Osteocyte (in vitro differentiated cells): ENCODE measurements around the gene COPS6. TPM values are rescaled to one million over a fixed set of nuclear protein-coding genes. Genes with fewer than 3 reads are reported as not detected.

ENCODE experiments used
- DNase-seq: peaks from one replicate; pipeline ENCODE4 v3.0.0; 2021; ENCODE audit warnings: mixed read lengths; ENCODE audit not compliant: unreplicated experiment; ENCODE audit errors: extremely low spot score
- H3K27ac Mint-ChIP-seq: one replicate; pipeline ENCODE4 v1.8.0; 2021; ENCODE audit warnings: mild to moderate bottlenecking, mixed read lengths; ENCODE audit not compliant: unreplicated experiment
- H3K27me3 Mint-ChIP-seq: one replicate; pipeline ENCODE4 v1.8.0; 2021; ENCODE audit warnings: mixed read lengths; ENCODE audit not compliant: unreplicated experiment
- H3K36me3 Mint-ChIP-seq: one replicate; pipeline ENCODE4 v1.8.0; 2021; ENCODE audit warnings: mixed read lengths; ENCODE audit not compliant: unreplicated experiment
- H3K4me1 Mint-ChIP-seq: one replicate; pipeline ENCODE4 v1.8.0; 2021; ENCODE audit warnings: mixed read lengths; ENCODE audit not compliant: unreplicated experiment
- H3K4me3 Mint-ChIP-seq: one replicate; pipeline ENCODE4 v1.8.0; 2021; ENCODE audit warnings: mild to moderate bottlenecking, moderate library complexity, mixed read lengths; ENCODE audit not compliant: unreplicated experiment
- H3K9me3 Mint-ChIP-seq: one replicate; pipeline ENCODE4 v1.8.0; 2021; ENCODE audit warnings: mixed read lengths; ENCODE audit not compliant: unreplicated experiment
- total RNA-seq: library from RNA; stranded (reverse); gene quantifications from 2 replicates; pipeline ENCODE4 v1.2.1, GENCODE V29; 2021
- TF ChIP-seq, protein P1 (sequence below): fragments of 200-600 bp; sonication (generic); IDR thresholded peaks from 2 replicates; pipeline ENCODE4 v1.5.0; 2021; ENCODE audit warnings: antibody characterized with exemption, mild to moderate bottlenecking, moderate library complexity

Gene COPS6
- total RNA-seq, 1 donor from 2014 or later = 93.7 TPM

GRCh38 chr7:100119970-100120732 is 31.4 kb downstream of the COPS6 start:
- H3K27me3 Mint-ChIP-seq = no peaks in the 10 kb centered on the region
- H3K4me3 Mint-ChIP-seq = peak overlapping the region; percentile 96

GRCh38 chr7:100120733-100121036 is 31.9 kb downstream of the COPS6 start:
- no peak for DNase-seq
- no peaks in the 10 kb centered on the region for H3K9me3 Mint-ChIP-seq
- peaks cover 2% of the 10 kb centered on the region for H3K36me3 Mint-ChIP-seq
- no peaks in the 10 kb centered on the region for H3K27me3 Mint-ChIP-seq
- peak overlapping the region; percentile 96 for H3K4me3 Mint-ChIP-seq
- TF ChIP-seq, protein P1, sequence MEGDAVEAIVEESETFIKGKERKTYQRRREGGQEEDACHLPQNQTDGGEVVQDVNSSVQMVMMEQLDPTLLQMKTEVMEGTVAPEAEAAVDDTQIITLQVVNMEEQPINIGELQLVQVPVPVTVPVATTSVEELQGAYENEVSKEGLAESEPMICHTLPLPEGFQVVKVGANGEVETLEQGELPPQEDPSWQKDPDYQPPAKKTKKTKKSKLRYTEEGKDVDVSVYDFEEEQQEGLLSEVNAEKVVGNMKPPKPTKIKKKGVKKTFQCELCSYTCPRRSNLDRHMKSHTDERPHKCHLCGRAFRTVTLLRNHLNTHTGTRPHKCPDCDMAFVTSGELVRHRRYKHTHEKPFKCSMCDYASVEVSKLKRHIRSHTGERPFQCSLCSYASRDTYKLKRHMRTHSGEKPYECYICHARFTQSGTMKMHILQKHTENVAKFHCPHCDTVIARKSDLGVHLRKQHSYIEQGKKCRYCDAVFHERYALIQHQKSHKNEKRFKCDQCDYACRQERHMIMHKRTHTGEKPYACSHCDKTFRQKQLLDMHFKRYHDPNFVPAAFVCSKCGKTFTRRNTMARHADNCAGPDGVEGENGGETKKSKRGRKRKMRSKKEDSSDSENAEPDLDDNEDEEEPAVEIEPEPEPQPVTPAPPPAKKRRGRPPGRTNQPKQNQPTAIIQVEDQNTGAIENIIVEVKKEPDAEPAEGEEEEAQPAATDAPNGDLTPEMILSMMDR = no peak
- peak overlapping the region; percentile 98 for H3K27ac Mint-ChIP-seq
- H3K4me1 Mint-ChIP-seq = peaks cover 21% of the 10 kb centered on the region

More at GRCh38 chr7:100119970-100120732, 31.4 kb downstream of the COPS6 start:
- no peak for DNase-seq
- no peaks in the 10 kb centered on the region for H3K9me3 Mint-ChIP-seq
- peaks cover 2% of the 10 kb centered on the region for H3K36me3 Mint-ChIP-seq
- H3K27ac Mint-ChIP-seq = peak overlapping the region; percentile 98
- H3K4me1 Mint-ChIP-seq = peaks cover 18% of the 10 kb centered on the region
- TF ChIP-seq, protein P1 = no peak

DNA sequence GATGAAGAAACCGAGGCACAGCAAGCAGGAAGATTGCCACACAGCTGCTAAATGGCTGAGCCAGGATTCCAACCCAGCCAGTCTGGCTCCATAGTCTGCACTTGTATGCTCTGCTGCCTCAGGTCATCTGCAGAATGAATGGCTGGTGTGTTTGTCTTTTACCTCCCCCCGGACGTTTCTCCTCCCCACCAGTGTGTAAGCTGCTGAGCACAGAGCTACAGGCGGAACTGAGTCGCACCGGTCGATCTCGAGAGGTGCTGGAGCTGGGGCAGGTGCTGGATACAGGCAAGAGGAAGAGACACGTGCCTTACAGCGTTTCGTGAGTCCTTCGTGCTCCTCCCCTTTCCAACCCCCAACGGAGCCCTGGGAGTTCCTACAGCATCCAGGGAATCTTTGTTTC is 33.3 kb downstream of the COPS6 start:
- H3K9me3 Mint-ChIP-seq = no peaks in the 10 kb centered on the region
- DNase-seq = no peak
- H3K4me1 Mint-ChIP-seq = peaks cover 31% of the 10 kb centered on the region
- no peak overlapping the region for H3K27ac Mint-ChIP-seq
- TF ChIP-seq, protein P1 = no peak
- no peak overlapping the region for H3K4me3 Mint-ChIP-seq
- H3K27me3 Mint-ChIP-seq = no peaks in the 10 kb centered on the region
- H3K36me3 Mint-ChIP-seq = no peaks in the 10 kb centered on the region

DNA sequence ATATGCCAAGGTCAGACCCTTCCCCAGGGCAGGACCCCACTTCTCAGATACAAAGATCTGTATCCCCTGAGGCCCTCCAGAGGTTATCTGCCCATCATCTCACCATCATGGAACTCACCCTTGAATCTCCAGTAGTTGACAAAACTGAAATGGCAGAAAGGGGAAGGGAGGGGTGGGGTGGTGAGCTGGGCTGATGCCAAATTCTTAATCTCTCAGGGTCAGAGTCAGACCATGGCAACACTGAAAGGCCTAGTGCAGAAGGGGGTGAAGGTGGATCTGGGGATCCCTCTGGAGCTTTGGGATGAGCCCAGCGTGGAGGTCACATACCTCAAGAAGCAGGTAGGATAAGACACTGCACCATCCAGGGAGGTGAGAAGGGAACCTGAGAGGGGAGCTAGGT is 33.8 kb downstream of the COPS6 start:
- no peaks in the 10 kb centered on the region for H3K9me3 Mint-ChIP-seq
- DNase-seq = no peak
- H3K4me1 Mint-ChIP-seq = peaks cover 31% of the 10 kb centered on the region
- no peaks in the 10 kb centered on the region for H3K27me3 Mint-ChIP-seq
- TF ChIP-seq, protein P1 = no peak
- no peak overlapping the region for H3K27ac Mint-ChIP-seq
- no peaks in the 10 kb centered on the region for H3K36me3 Mint-ChIP-seq
- no peak overlapping the region for H3K4me3 Mint-ChIP-seq

GRCh38 chr7:100124301-100125230 is 35.8 kb downstream of the COPS6 start:
- Mint-ChIP-seq H3K9me3 (no peaks in the 10 kb centered on the region), H3K27ac (peak overlapping the region; percentile 56), H3K4me1 (peaks cover 28% of the 10 kb centered on the region), H3K4me3 (peak overlapping the region; percentile 26), H3K27me3 (no peaks in the 10 kb centered on the region), H3K36me3 (no peaks in the 10 kb centered on the region)
- no peak for DNase-seq
- TF ChIP-seq, protein P1 = no peak
